Esophagus muscularis mucosa (tissue), 4 donors: ENCODE data around the gene BTG2. TPM values are rescaled to one million over a fixed set of nuclear protein-coding genes. Genes with fewer than 3 reads are reported as not detected.

Experiments used
- DNase-seq: peaks from one replicate; pipeline ENCODE4 v3.0.0-alpha.2; 2017; ENCODE audit errors: extremely low spot score
- H3K27ac ChIP-seq, 4 donors: fragments of 200-600 bp; sonication (generic); replicated peaks in 1 of 4; 1 replicate in 3 of 4; 2 replicates in 1 of 4; pipeline ENCODE4 v1.5.1; 2016 to 2019; ENCODE audit warnings: mild to moderate bottlenecking in 1 of 4
- H3K27me3 ChIP-seq, 4 donors: fragments of 200-600 bp; sonication (generic); one replicate each; pipeline versions ENCODE4 v1.5.1 to v1.6.0; 2016 to 2019
- H3K36me3 ChIP-seq, 4 donors: fragments of 200-600 bp; sonication (generic); one replicate each; pipeline ENCODE4 v1.5.1; 2016 to 2019
- H3K4me1 ChIP-seq, 4 donors: fragments of 200-600 bp; sonication (generic); one replicate each; pipeline ENCODE4 v1.5.1; 2016 to 2019
- H3K4me3 ChIP-seq, 4 donors: fragments of 200-600 bp; sonication (generic); 1 replicate in 2 of 4; 2 replicates in 2 of 4; pipeline ENCODE4 v1.5.1; 2016 to 2019; ENCODE audit warnings: mild to moderate bottlenecking in 4 of 4, moderate library complexity in 1 of 4
- H3K9me3 ChIP-seq, 4 donors: fragments of 200-600 bp; sonication (generic); 1 replicate in 3 of 4; 2 replicates in 1 of 4; pipeline ENCODE4 v1.5.1; 2016 to 2019
- CTCF ChIP-seq, 3 experiments: fragments of 200-600 bp in 2 of 3; fragments of 450-650 bp in 1 of 3; sonication (generic) in 2 of 3; IDR thresholded peaks; one replicate each; pipeline ENCODE4 v1.5.1; 2017 to 2019; ENCODE audit warnings: antibody characterized with exemption in 3 of 3, mild to moderate bottlenecking in 2 of 3, moderate library complexity in 1 of 3
- EP300 ChIP-seq: sonication (generic); formaldehyde crosslinking; IDR thresholded peaks from one replicate; pipeline ENCODE4 v1.6.1; 2017; ENCODE audit warnings: antibody characterized with exemption
- POLR2A ChIP-seq: fragments of 450-650 bp; IDR thresholded peaks from one replicate; pipeline ENCODE4 v1.6.1; 2017; ENCODE audit warnings: antibody characterized with exemption, moderate library complexity, mild to moderate bottlenecking, low read depth
- POLR2AphosphoS5 ChIP-seq, 2 donors: sonication (generic); formaldehyde crosslinking; IDR thresholded peaks; one replicate each; pipeline ENCODE4 v1.6.1; 2017; ENCODE audit warnings: antibody characterized with exemption in 2 of 2
- WGBS: methylation state at CpG from one replicate; pipeline ENCODE4 v1.1.5; 2018; 5-methylcytosine and 5-hydroxymethylcytosine counted together
- intact Hi-C: fragments of 100-400 bp; cut with DNase I; formaldehyde crosslinking; loops from one replicate; pipeline ENCODE4 v1.15.1; 2023
- total RNA-seq, 4 donors: library from RNA; depleted of rRNA; stranded (reverse); fragments of >200 nt; gene quantifications; one replicate each; pipeline versions ENCODE4 v1.1.0 to v1.2.1, GENCODE V29; 2016

The BTG2 gene
- total RNA-seq, 4 donors from 2014 or later = 67.7 to 656 (median 159) TPM

GRCh38 chr1:203284411-203285123 lies 20.8 kb upstream of the BTG2 start:
- no peak for DNase-seq
- WGBS = 72% methylated on average over 11 of the region's 11 CpGs
- no peak overlapping the region for H3K4me3 ChIP-seq

GRCh38 chr1:203286161-203286984 lies 18.9 kb upstream of the BTG2 start:
- H3K36me3 ChIP-seq = no peaks in the 10 kb centered on the region
- no peak for DNase-seq
- WGBS = 52% methylated on average over 8 of the region's 9 CpGs
- intact Hi-C loops = no loop called here
- peaks cover 74 to 87% (median 81%) of the 10 kb centered on the region in 4 donors for H3K4me1 ChIP-seq
- TF ChIP-seq EP300 (no peak), POLR2AphosphoS5 (IDR thresholded peaks at IDR 0.05) (peak in 1 of 2 donors; percentile 66), POLR2A (no peak), CTCF (IDR thresholded peaks at IDR 0.05) (peak in 1 of 3 experiments; percentile 22)
- H3K4me3 ChIP-seq = no peak overlapping the region
- peak overlapping the region; percentile 88 to 97 (median 91) for H3K27ac ChIP-seq
- no peaks in the 10 kb centered on the region for H3K9me3 ChIP-seq
- no peaks in the 10 kb centered on the region for H3K27me3 ChIP-seq

More at GRCh38 chr1:203284411-203285123, 20.8 kb upstream of the BTG2 start:
- intact Hi-C loops = no loop called here
- Histone ChIP-seq H3K27ac (peak overlapping the region in 1 of 4 donors; percentile 98), H3K36me3 (no peaks in the 10 kb centered on the region), H3K4me1 (peaks cover 74 to 87% (median 81%) of the 10 kb centered on the region in 4 donors), H3K9me3 (no peaks in the 10 kb centered on the region), H3K27me3 (no peaks in the 10 kb centered on the region)
- no peak for TF ChIP-seq POLR2AphosphoS5 (IDR thresholded peaks at IDR 0.05)
- no peak for TF ChIP-seq EP300
- no peak for TF ChIP-seq CTCF (IDR thresholded peaks at IDR 0.05)
- no peak for TF ChIP-seq POLR2A

- no peak for DNase-seq
- intact Hi-C loops = no loop called here
- 62% methylated on average over 8 of the region's 9 CpGs for WGBS
These were observed 18.0 kb upstream of the BTG2 start for GRCh38 chr1:203287109-203287893.

More at GRCh38 chr1:203287109-203287893, 18.0 kb upstream of the BTG2 start:
- H3K4me1 ChIP-seq = peaks cover 67 to 80% (median 76%) of the 10 kb centered on the region in 4 donors
- TF ChIP-seq POLR2A = peak; percentile 20
- no peak for TF ChIP-seq EP300
- no peak for TF ChIP-seq CTCF (IDR thresholded peaks at IDR 0.05)
- TF ChIP-seq POLR2AphosphoS5 (IDR thresholded peaks at IDR 0.05) = peak; percentile 55 to 56
- H3K4me3 ChIP-seq = no peak overlapping the region
- no peaks in the 10 kb centered on the region for H3K36me3 ChIP-seq
- no peaks in the 10 kb centered on the region for H3K27me3 ChIP-seq
- peak overlapping the region; percentile 88 to 97 (median 91) for H3K27ac ChIP-seq
- H3K9me3 ChIP-seq = no peaks in the 10 kb centered on the region
